Measurements from ENCODE around the gene APBB3. TPM values are rescaled to one million over a fixed set of nuclear protein-coding genes. Genes with fewer than 3 reads are reported as not detected.

Gene APBB3, protein sequence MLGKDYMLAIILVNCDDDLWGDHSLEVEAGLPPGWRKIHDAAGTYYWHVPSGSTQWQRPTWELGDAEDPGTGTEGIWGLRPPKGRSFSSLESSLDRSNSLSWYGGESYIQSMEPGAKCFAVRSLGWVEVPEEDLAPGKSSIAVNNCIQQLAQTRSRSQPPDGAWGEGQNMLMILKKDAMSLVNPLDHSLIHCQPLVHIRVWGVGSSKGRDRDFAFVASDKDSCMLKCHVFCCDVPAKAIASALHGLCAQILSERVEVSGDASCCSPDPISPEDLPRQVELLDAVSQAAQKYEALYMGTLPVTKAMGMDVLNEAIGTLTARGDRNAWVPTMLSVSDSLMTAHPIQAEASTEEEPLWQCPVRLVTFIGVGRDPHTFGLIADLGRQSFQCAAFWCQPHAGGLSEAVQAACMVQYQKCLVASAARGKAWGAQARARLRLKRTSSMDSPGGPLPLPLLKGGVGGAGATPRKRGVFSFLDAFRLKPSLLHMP
- 14.8 and 20.7 TPM in 2 replicates for total RNA-seq

DNA sequence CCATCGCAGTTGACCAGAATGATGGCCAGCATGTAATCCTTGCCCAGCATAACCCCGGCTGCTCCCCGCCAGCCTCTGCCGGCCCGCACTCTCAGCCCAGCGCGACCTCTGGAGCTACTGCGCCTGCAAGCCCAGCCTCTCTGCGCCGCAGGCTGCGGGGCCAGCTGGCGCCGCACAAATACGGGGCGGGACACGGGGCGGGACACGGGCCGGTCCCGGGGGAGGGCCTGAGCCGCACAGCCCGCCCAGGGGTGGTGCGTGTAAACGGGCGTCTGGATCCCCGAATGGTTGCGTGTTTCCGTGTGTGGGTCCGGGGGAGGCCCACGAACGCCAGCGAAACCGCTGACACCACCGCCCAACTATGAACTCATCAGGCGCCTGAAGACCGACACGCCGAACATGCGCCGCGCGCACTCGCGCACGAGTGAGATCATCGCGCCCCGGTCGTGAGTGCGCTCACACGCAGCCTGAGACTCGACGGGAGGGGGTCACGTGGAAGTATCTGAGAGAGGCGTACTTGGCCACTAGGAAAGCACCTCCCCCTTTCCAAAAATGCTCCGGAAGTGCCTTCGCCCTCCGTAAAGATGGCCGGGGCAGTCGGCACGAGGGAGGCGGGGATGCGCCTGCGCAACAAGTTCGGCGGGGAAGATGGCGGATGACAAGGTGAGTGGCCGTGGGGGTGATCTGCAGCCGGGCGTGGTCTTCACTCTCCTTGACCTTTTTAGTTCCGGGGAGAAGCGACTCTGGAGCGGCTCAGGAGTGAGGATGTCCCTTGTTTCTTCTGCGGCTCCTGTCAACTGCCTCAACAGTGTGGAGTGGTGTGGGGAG is at the start of gene APBB3, which contains the start of gene SLC35A4:
TSS of gene APBB3 (minus strand) at position 403 of the 828 bp plus-strand sequence. CDS start at position 50, 353 bp downstream.
TSS of gene SLC35A4 (plus strand) at position 633 of the 828 bp plus-strand sequence. CDS start 2,342 bp downstream, outside the sequence.

DNA sequence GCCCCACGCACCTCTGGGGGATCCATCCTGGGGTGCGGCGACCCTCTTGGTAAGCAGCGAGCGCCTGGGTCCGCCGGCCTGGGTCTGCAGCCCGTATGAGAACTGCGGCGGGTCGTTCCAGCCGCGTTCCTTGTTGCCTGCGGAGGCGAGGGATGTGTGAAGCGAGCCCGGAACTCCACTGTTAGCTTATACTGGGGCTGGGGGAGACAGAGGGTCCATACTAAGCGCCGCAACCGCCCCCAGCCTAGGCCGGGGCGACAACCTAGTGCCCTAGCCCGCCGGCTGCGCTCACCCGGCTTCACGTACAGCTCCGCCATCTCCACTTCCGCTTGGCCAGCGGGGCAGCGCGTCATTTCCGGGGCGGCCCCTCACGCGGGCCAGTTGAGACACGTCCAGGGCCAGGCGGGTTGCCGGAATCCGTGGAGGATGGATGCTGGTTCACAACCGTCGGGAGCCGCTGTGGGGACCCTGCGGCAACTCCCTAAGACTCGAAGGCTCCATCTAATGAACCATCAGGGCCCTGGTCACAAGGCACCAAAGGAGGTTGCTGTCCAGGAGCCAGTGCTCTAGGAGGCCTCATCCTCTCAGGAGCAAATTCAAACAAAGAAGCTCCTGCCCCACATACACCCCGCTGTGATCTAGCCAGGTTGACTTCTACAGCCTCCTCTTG is 7.1 kb downstream of the APBB3 start, which contains the start of gene SRA1:
TSS of gene SRA1 (minus strand) at position 338 of the 670 bp plus-strand sequence. CDS start at position 317, 21 bp downstream.

DNA sequence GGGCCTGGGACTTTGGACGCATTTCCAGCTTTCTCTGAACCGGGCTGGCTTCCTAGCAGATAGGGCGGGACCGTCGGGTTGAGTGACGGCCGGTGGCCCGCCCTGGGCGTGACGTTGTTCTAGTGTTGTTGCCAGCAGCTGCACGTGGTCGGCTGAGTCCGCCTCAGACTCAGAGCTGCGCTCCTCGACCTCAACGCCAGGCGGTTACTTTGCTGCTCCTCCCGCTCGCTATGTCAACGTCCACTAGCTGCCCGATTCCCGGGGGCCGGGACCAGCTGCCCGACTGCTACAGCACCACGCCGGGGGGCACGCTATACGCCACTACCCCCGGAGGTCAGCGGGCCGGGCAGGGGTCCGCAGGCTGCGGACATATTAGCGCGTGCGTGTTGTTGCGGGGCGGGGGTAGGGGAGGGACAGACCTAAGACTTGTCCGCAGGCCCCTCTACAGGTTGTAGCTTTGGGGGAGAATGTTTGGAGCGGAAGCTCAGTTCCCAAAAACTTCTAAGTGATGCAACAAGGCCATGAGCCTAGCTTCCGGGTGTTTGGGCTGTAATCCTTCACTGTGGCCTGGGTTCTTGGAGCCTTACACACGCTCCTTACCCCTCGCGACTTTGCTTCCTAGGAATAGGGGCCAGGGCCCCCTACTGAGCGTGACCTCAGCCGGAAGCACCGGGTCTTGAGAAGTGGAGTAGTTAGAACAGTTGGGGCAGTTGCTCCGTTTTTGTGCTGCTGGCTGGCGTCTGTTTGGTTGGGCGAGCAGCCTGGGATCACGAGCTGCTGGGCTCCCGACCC is 16.7 kb downstream of the APBB3 start, which contains the start of gene EIF4EBP3:
TSS of gene EIF4EBP3 (plus strand) at position 155 of the 792 bp plus-strand sequence. CDS start at position 231, 76 bp downstream.

Other genes with a start within 250 kb of the APBB3 start
- gene HBEGF, start 218.0 kb downstream of the APBB3 start, total RNA-seq = 4.8 and 5.8 TPM in 2 replicates
- gene SLC4A9, start 204.4 kb downstream of the APBB3 start, total RNA-seq = not detected in 2 replicates
- 67.5 and 70.9 TPM in 2 replicates for gene ANKHD1, start 162.8 kb downstream of the APBB3 start, total RNA-seq
- 1.2 and 1.8 TPM in 2 replicates for gene EIF4EBP3, start 16.9 kb downstream of the APBB3 start, total RNA-seq
- gene SRA1, start 7.1 kb downstream of the APBB3 start, total RNA-seq = 41.2 and 47.4 TPM in 2 replicates
- gene SLC35A4, start 230 bp upstream of the APBB3 start, total RNA-seq = 18.5 and 19.0 TPM in 2 replicates
- gene CD14, start 68.6 kb upstream of the APBB3 start, total RNA-seq = 1.6 and 2.4 TPM in 2 replicates
- 6.1 and 7.0 TPM in 2 replicates for gene TMCO6, start 74.9 kb upstream of the APBB3 start, total RNA-seq
- gene NDUFA2, start 83.0 kb upstream of the APBB3 start, total RNA-seq = 65.8 and 88.1 TPM in 2 replicates
- gene IK, start 83.2 kb upstream of the APBB3 start, total RNA-seq = 133 and 154 TPM in 2 replicates
- gene WDR55, start 100.3 kb upstream of the APBB3 start, total RNA-seq = 22.3 and 30.0 TPM in 2 replicates
- 0.13 and 0.19 TPM in 2 replicates for gene DND1, start 109.0 kb upstream of the APBB3 start, total RNA-seq
- gene HARS1, start 126.8 kb upstream of the APBB3 start, total RNA-seq = 74.6 and 92.6 TPM in 2 replicates
- 24.6 and 29.1 TPM in 2 replicates for gene HARS2, start 126.9 kb upstream of the APBB3 start, total RNA-seq
- gene ZMAT2, start 135.8 kb upstream of the APBB3 start, total RNA-seq = 67.6 and 72.0 TPM in 2 replicates
- gene PCDHA1, start 221.5 kb upstream of the APBB3 start, total RNA-seq = under 0.01 and 0.06 TPM in 2 replicates
- gene PCDHA2, start 230.3 kb upstream of the APBB3 start, total RNA-seq = 0.06 TPM in 1 of 2 replicates, not detected in the other
- 0.13 and 0.37 TPM in 2 replicates for gene PCDHA3, start 236.5 kb upstream of the APBB3 start, total RNA-seq
- 0.26 and 0.37 TPM in 2 replicates for gene PCDHA4, start 242.5 kb upstream of the APBB3 start, total RNA-seq

All from aortic smooth muscle cell (primary cell).